Measurements from ENCODE around the gene NNT. TPM values are rescaled to one million over a fixed set of nuclear protein-coding genes. Genes with fewer than 3 reads are reported as not detected.
A peak's percentile ranks its signal among the peaks of the same experiment; 100 is the strongest.

NNT gene
- polyA plus RNA-seq, 3 donors, result 17.1 to 47.2 (median 41.2) TPM

DNA sequence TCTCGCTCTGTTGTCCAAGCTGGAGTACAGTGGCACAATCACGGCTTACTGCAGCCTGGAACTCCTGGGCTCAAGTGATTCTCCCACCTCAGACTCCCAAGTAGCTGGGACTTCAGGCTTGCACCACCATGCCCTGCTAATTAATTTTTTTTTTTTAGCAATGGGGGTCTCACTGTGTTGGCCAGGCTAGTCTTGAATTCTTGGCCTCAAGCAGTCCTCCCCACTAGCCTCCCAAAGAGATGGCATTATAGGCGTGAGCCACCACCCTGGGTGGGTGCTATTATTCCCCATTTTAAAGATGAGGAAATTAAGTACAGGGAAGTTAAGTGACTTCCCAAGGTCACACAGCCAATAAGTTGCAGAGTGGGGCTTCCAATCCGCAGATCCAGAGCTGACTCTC lies 1.7 kb downstream of the NNT start:
- H3K4me3 ChIP-seq (replicated peaks in 1 of 3; ENCODE audit: low read depth in 2 of 3, low read length in 3 of 3), result no peak overlapping the region
- intact Hi-C loops (cut with micrococcal nuclease), result loop anchor here in 1 of 2 donors (5.0 kb wide), 1 partner anchor 47 kb away; the partner anchor contains the start of gene PAIP1

GRCh38 chr5:43606351-43606750 lies 3.4 kb downstream of the NNT start:
- no peak overlapping the region for H3K4me2 ChIP-seq (replicated peaks; ENCODE audit: extremely low read depth, low read length, poor library complexity, severe bottlenecking)
- Mint-ChIP-seq H3K27me3 (ENCODE audit: low read depth in 3 of 3) (peaks cover 0 to 3% (median 3%) of the 10 kb centered on the region in 3 donors), H3K4me1 (peaks cover 29% of the 10 kb centered on the region), H3K9me3 (peaks cover 0 to 2% (median 2%) of the 10 kb centered on the region in 7 donors), H3K4me3 (no peak overlapping the region), H3K27ac (no peak overlapping the region), H3K36me3 (peaks cover 28 to 51% of the 10 kb centered on the region in 2 donors)
- no peak overlapping the region for H2AFZ ChIP-seq (ENCODE audit: insufficient read depth, low read depth, low read length, poor library complexity, severe bottlenecking)
- H4K20me1 ChIP-seq (ENCODE audit: insufficient read depth, low read length), result peaks cover 26% of the 10 kb centered on the region
- H3K79me2 ChIP-seq (ENCODE audit: insufficient read depth, low read length), result peaks cover 97% of the 10 kb centered on the region
- no peak overlapping the region for H3K4me3 ChIP-seq (replicated peaks in 1 of 3; ENCODE audit: low read depth in 2 of 3, low read length in 3 of 3)
- H3K27me3 ChIP-seq (ENCODE audit: control insufficient read depth in 2 of 2, insufficient read depth in 2 of 2, low read length in 2 of 2), result no peaks in the 10 kb centered on the region
- no peak for DNase-seq
- peaks cover 19 to 53% of the 10 kb centered on the region in 2 donors for H3K36me3 ChIP-seq (replicated peaks in 1 of 2; ENCODE audit: control insufficient read depth in 1 of 2, insufficient read depth in 2 of 2, low read length in 2 of 2)
- no peak overlapping the region for H3K9ac ChIP-seq (ENCODE audit: insufficient read depth, low read length, poor library complexity, severe bottlenecking)
- WGBS (ENCODE audit: insufficient coverage), result no CpG with 5 or more reads among the region's 3 CpGs
- intact Hi-C loops (cut with micrococcal nuclease), result no loop called here
- H3K27ac ChIP-seq (ENCODE audit: low read depth in 1 of 2, low read length in 2 of 2), result no peak overlapping the region
- H3K4me1 ChIP-seq (ENCODE audit: control insufficient read depth in 1 of 2, insufficient read depth in 2 of 2, low read length in 2 of 2), result peaks cover 23 to 26% of the 10 kb centered on the region in 2 donors
- TF ChIP-seq CTCF (IDR thresholded peaks at IDR 0.05), result no peak
- H3K9me3 ChIP-seq (replicated peaks in 1 of 2; ENCODE audit: control insufficient read depth in 1 of 2, insufficient read depth in 1 of 2, low read length in 2 of 2), result no peaks in the 10 kb centered on the region

More for the DNA sequence above, 1.7 kb downstream of the NNT start:
- no peaks in the 10 kb centered on the region for H3K9me3 ChIP-seq (replicated peaks in 1 of 2; ENCODE audit: control insufficient read depth in 1 of 2, insufficient read depth in 1 of 2, low read length in 2 of 2)
- peaks cover 6 to 38% of the 10 kb centered on the region in 2 donors for H3K36me3 ChIP-seq (replicated peaks in 1 of 2; ENCODE audit: control insufficient read depth in 1 of 2, insufficient read depth in 2 of 2, low read length in 2 of 2)
- H3K27me3 ChIP-seq (ENCODE audit: control insufficient read depth in 2 of 2, insufficient read depth in 2 of 2, low read length in 2 of 2), result no peaks in the 10 kb centered on the region
- peak overlapping the region in 1 of 2 donors; percentile 90 for H3K27ac ChIP-seq (ENCODE audit: low read depth in 1 of 2, low read length in 2 of 2)
- H3K27me3 Mint-ChIP-seq (ENCODE audit: low read depth in 3 of 3), result peaks cover 0 to 3% (median 3%) of the 10 kb centered on the region in 3 donors
- WGBS (ENCODE audit: insufficient coverage), result 100% methylated on average over 2 of the region's 4 CpGs
- TF ChIP-seq CTCF (IDR thresholded peaks at IDR 0.05), result no peak
- H3K27ac Mint-ChIP-seq, result peak overlapping the region in 2 of 7 donors; percentile 30 to 95
- peaks cover 20% of the 10 kb centered on the region for H4K20me1 ChIP-seq (ENCODE audit: insufficient read depth, low read length)
- no peak overlapping the region for H3K4me2 ChIP-seq (replicated peaks; ENCODE audit: extremely low read depth, low read length, poor library complexity, severe bottlenecking)
- H3K79me2 ChIP-seq (ENCODE audit: insufficient read depth, low read length), result peaks cover 86% of the 10 kb centered on the region
- H3K4me1 ChIP-seq (ENCODE audit: control insufficient read depth in 1 of 2, insufficient read depth in 2 of 2, low read length in 2 of 2), result peaks cover 23 to 26% of the 10 kb centered on the region in 2 donors
- peaks cover 0 to 2% (median 2%) of the 10 kb centered on the region in 7 donors for H3K9me3 Mint-ChIP-seq
- H3K4me1 Mint-ChIP-seq, result peaks cover 29% of the 10 kb centered on the region
- H3K4me3 Mint-ChIP-seq, result no peak overlapping the region
- H2AFZ ChIP-seq (ENCODE audit: insufficient read depth, low read depth, low read length, poor library complexity, severe bottlenecking), result no peak overlapping the region
- peaks cover 16 to 36% of the 10 kb centered on the region in 2 donors for H3K36me3 Mint-ChIP-seq
- DNase-seq, result peak in 1 of 3 donors; percentile 7
- no peak overlapping the region for H3K9ac ChIP-seq (ENCODE audit: insufficient read depth, low read length, poor library complexity, severe bottlenecking)
